ENCODE results near the gene TMC4. TPM values are rescaled to one million over a fixed set of nuclear protein-coding genes. Genes with fewer than 3 reads are reported as not detected.

Gene TMC4
- total and polyA plus RNA-seq, 4 donors, result 0.23 to 2.4 (median 1.4) TPM

DNA sequence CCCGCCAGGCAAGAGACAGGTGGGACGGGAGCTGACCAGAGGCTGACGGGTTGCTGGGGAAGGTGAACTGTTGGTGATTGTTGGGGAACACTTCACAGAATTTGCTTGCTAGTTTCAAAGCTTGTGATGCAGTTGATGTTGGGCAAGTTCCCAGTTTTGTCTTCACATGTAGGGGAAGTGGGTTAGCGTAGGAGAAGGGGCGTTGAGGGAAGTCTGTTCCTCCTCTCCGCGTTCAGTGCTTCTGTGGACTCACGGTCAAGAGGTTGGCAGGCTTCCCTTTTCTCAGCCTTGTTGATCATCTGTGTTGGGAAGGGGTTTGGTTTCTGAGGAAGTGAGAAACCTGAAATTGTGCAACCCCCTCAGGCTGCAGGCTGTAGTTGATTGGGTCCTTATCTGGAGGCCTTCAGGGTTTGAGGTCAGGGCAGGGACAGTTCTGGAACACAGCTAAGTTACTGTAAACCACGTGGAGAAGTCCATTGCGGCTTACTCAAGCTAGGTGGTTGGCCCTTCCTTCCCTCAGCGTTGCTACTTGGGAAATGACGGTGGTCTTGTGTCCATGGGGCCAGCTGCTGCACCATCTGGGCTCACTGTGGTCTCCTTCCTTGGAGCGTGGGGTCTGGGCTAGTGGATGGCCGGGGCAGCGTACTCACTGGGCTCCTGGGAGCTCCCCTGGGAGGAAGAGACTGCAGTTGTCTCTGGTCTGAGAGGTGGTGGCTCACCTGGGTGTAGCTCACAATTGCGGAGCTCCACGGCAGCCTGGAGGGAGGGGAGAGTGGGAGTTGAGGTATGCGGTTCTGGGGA is 35.2 kb upstream of the TMC4 start:
- 60% methylated on average over 18 of the region's 18 CpGs for WGBS
- no peaks in the 10 kb centered on the region for H3K9me3 ChIP-seq (ENCODE audit: control insufficient read depth in 4 of 4, low read length in 3 of 4)
- H3K36me3 ChIP-seq (ENCODE audit: control insufficient read depth in 4 of 4, insufficient read depth in 3 of 4, low read depth in 1 of 4, low read length in 3 of 4), result peaks cover 20 to 37% (median 27%) of the 10 kb centered on the region in 4 donors
- H3K4me1 ChIP-seq (ENCODE audit: control insufficient read depth in 4 of 4, insufficient read depth in 4 of 4, low read length in 3 of 4), result peaks cover 31 to 84% (median 69%) of the 10 kb centered on the region in 4 donors
- peak overlapping the region; percentile 9 to 11 for H3K9ac ChIP-seq (ENCODE audit: low read depth in 1 of 2, low read length in 2 of 2)
- peak overlapping the region; percentile 88 to 94 for H3K27ac ChIP-seq (ENCODE audit: low read depth in 1 of 2, low read length in 2 of 2)
- H3K27me3 ChIP-seq (ENCODE audit: control insufficient read depth in 4 of 4, insufficient read depth in 4 of 4, low read length in 3 of 4), result no peaks in the 10 kb centered on the region
- TF ChIP-seq HNF4A (conservative IDR thresholded peaks at IDR 0.05), result peak; percentile 39 to 54
- TF ChIP-seq YY1 (IDR thresholded peaks at IDR 0.05), result peak; percentile 49
- peak; percentile 65 for TF ChIP-seq NR2F2 (IDR thresholded peaks at IDR 0.05)
- TF ChIP-seq JUND (IDR thresholded peaks at IDR 0.05), result peak; percentile 5 to 66
- peak in 1 of 2 donors; percentile 22 for TF ChIP-seq GABPA (IDR thresholded peaks at IDR 0.05 in 1 of 2, conservative IDR thresholded peaks at IDR 0.05 in 1 of 2)
- TF ChIP-seq, protein P1, sequence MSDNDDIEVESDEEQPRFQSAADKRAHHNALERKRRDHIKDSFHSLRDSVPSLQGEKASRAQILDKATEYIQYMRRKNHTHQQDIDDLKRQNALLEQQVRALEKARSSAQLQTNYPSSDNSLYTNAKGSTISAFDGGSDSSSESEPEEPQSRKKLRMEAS (IDR thresholded peaks at IDR 0.05), result peak; percentile 87
- peak in 1 of 2 donors; percentile 42 for TF ChIP-seq RAD21 (IDR thresholded peaks at IDR 0.05)
- no peak for TF ChIP-seq TAF1 (conservative IDR thresholded peaks at IDR 0.05)
- peak; percentile 31 for TF ChIP-seq HNF4G (IDR thresholded peaks at IDR 0.05)
- TF ChIP-seq, protein P2, sequence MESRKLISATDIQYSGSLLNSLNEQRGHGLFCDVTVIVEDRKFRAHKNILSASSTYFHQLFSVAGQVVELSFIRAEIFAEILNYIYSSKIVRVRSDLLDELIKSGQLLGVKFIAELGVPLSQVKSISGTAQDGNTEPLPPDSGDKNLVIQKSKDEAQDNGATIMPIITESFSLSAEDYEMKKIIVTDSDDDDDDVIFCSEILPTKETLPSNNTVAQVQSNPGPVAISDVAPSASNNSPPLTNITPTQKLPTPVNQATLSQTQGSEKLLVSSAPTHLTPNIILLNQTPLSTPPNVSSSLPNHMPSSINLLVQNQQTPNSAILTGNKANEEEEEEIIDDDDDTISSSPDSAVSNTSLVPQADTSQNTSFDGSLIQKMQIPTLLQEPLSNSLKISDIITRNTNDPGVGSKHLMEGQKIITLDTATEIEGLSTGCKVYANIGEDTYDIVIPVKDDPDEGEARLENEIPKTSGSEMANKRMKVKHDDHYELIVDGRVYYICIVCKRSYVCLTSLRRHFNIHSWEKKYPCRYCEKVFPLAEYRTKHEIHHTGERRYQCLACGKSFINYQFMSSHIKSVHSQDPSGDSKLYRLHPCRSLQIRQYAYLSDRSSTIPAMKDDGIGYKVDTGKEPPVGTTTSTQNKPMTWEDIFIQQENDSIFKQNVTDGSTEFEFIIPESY (IDR thresholded peaks at IDR 0.05), result peak; percentile 23
- TF ChIP-seq, protein P3, sequence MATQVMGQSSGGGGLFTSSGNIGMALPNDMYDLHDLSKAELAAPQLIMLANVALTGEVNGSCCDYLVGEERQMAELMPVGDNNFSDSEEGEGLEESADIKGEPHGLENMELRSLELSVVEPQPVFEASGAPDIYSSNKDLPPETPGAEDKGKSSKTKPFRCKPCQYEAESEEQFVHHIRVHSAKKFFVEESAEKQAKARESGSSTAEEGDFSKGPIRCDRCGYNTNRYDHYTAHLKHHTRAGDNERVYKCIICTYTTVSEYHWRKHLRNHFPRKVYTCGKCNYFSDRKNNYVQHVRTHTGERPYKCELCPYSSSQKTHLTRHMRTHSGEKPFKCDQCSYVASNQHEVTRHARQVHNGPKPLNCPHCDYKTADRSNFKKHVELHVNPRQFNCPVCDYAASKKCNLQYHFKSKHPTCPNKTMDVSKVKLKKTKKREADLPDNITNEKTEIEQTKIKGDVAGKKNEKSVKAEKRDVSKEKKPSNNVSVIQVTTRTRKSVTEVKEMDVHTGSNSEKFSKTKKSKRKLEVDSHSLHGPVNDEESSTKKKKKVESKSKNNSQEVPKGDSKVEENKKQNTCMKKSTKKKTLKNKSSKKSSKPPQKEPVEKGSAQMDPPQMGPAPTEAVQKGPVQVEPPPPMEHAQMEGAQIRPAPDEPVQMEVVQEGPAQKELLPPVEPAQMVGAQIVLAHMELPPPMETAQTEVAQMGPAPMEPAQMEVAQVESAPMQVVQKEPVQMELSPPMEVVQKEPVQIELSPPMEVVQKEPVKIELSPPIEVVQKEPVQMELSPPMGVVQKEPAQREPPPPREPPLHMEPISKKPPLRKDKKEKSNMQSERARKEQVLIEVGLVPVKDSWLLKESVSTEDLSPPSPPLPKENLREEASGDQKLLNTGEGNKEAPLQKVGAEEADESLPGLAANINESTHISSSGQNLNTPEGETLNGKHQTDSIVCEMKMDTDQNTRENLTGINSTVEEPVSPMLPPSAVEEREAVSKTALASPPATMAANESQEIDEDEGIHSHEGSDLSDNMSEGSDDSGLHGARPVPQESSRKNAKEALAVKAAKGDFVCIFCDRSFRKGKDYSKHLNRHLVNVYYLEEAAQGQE (IDR thresholded peaks at IDR 0.05), result peak; percentile 0
- TF ChIP-seq, protein P4, sequence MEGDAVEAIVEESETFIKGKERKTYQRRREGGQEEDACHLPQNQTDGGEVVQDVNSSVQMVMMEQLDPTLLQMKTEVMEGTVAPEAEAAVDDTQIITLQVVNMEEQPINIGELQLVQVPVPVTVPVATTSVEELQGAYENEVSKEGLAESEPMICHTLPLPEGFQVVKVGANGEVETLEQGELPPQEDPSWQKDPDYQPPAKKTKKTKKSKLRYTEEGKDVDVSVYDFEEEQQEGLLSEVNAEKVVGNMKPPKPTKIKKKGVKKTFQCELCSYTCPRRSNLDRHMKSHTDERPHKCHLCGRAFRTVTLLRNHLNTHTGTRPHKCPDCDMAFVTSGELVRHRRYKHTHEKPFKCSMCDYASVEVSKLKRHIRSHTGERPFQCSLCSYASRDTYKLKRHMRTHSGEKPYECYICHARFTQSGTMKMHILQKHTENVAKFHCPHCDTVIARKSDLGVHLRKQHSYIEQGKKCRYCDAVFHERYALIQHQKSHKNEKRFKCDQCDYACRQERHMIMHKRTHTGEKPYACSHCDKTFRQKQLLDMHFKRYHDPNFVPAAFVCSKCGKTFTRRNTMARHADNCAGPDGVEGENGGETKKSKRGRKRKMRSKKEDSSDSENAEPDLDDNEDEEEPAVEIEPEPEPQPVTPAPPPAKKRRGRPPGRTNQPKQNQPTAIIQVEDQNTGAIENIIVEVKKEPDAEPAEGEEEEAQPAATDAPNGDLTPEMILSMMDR (IDR thresholded peaks at IDR 0.05; ENCODE audit: low read depth, low read length, missing input control), result no peak
- TF ChIP-seq RXRA (IDR thresholded peaks at IDR 0.05), result peak; percentile 84 to 94
- TF ChIP-seq FOXA1 (IDR thresholded peaks at IDR 0.05), result no peak
- TF ChIP-seq EGR1 (IDR thresholded peaks at IDR 0.05; ENCODE audit: low read depth in 2 of 2), result peak in 1 of 2 donors; percentile 52
- TF ChIP-seq FOXA2 (IDR thresholded peaks at IDR 0.05), result no peak
- peak; percentile 86 for TF ChIP-seq SP1 (IDR thresholded peaks at IDR 0.05)
- TF ChIP-seq, protein P5, sequence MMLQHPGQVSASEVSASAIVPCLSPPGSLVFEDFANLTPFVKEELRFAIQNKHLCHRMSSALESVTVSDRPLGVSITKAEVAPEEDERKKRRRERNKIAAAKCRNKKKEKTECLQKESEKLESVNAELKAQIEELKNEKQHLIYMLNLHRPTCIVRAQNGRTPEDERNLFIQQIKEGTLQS (IDR thresholded peaks at IDR 0.05), result peak; percentile 17
- no peak overlapping the region for H3K4me3 ChIP-seq (ENCODE audit: low read depth in 1 of 3, low read length in 3 of 3)
- no peak for DNase-seq (ENCODE audit: low spot score)
